HL-60/S4 treated with phorbol 12-myristate 13-acetate at 8.2 ng/mL for 4 days and 3 days (cell line): ENCODE data around the gene RPL21.

ENCODE experiments used
- in situ Hi-C: fragments of 300-500 bp; cut with MboI; formaldehyde crosslinking; loops from 2 replicates; pipeline ENCODE4 v1.15.0; 2022; ENCODE audit warnings: low sequenced_read_pairs

RPL21 gene

GRCh38 chr13:27257648-27258253 is 6.4 kb downstream of the RPL21 start:
- in situ Hi-C loops = no loop called here

- in situ Hi-C loops = no loop called here
Observed at GRCh38 chr13:27258637-27259386, 7.5 kb downstream of the RPL21 start.

- in situ Hi-C loops = no loop called here
Observed at GRCh38 chr13:27259831-27260230, 8.5 kb downstream of the RPL21 start.

- in situ Hi-C loops = no loop called here
Observed at GRCh38 chr13:27261396-27261795, 10.0 kb downstream of the RPL21 start.

GRCh38 chr13:27263438-27263837 is 12.1 kb downstream of the RPL21 start:
- in situ Hi-C loops = no loop called here

DNA sequence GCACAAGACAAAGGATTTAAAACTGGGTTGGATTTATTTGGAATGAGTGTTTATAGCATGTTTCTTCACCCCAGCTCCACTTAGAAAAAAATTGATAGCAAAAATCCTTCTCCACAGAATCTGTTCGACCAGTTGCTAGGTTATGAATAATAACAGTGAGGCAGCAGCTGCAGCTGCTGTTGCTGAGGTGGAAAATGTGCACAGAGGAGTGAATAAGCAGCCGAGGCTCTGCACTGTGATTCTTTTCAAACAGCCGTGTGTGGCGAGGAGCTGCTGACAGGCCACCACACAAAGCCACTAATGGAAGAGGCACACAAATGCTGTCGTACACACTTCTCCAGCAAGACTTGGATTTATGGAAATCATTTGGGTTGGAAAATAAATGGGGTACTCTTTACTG is 12.8 kb downstream of the RPL21 start:
- in situ Hi-C loops = no loop called here

- in situ Hi-C loops = no loop called here
Observed at GRCh38 chr13:27264648-27265047, 13.3 kb downstream of the RPL21 start.

GRCh38 chr13:27266917-27267316 is 15.6 kb downstream of the RPL21 start:
- in situ Hi-C loops = no loop called here

GRCh38 chr13:27267596-27267995 is 16.2 kb downstream of the RPL21 start:
- in situ Hi-C loops = no loop called here

DNA sequence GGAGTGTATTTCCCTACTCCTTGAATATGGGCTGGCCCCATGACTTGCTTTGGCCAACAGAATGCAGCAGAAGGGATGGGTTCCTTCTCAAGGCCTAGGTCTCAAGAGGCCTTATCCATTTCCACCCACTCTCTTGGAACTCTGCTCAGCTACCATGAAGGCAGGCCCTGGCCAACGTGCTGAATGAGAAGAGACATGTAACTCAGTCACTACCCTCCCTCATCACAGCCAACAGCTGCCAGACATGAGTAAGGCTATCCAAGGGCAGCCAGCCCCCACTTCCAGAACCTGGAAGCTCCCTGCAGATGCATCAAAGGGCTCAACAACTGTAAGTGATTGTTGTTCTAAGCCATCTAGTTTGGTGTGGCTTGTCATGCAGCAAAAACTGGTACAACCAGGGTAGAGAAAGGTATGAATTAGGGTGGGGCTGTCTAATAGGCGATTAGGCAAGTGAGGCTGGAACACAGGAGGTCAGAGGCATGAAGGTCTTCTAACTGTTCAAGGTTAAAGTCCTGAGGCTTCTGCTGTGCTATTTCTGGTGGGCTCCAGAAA is 17.8 kb downstream of the RPL21 start:
- in situ Hi-C loops = no loop called here

- in situ Hi-C loops = no loop called here
Observed at GRCh38 chr13:27270594-27271520, 19.5 kb downstream of the RPL21 start, which contains the start of gene RASL11A. RASL11A (plus strand) TSS chr13:27270830; CDS start chr13:27270945, 115 bp downstream.

GRCh38 chr13:27271570-27272096 is 20.3 kb downstream of the RPL21 start:
- in situ Hi-C loops = no loop called here

GRCh38 chr13:27273658-27274425 is 22.5 kb downstream of the RPL21 start:
- in situ Hi-C loops = no loop called here

- in situ Hi-C loops = no loop called here
Observed at GRCh38 chr13:27274631-27275030, 23.3 kb downstream of the RPL21 start.

- in situ Hi-C loops = no loop called here
Observed at GRCh38 chr13:27276188-27276587, 24.8 kb downstream of the RPL21 start.

- in situ Hi-C loops = no loop called here
Observed at GRCh38 chr13:27279506-27279905, 28.1 kb downstream of the RPL21 start.

- in situ Hi-C loops = no loop called here
Observed at GRCh38 chr13:27280009-27280656, 28.8 kb downstream of the RPL21 start.

- in situ Hi-C loops = no loop called here
Observed at GRCh38 chr13:27280841-27281240, 29.5 kb downstream of the RPL21 start.

DNA sequence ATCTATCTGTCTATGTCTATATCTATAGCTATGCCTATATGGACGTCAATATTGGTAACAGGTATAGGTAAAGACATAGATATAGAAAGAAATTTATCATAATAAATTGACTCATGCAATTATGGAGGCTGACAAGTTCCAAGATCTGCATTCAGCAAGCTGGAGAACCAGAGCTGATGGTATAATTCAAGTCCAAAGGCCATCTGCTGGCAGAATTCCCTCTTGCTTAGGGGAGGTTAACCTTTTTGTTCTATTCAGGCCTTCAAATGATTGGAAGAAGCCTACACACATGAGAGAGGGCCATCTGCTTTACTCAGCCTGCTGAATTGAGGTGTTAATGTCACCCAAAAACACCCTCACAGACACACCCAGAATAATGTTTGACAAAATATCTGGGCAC is 30.1 kb downstream of the RPL21 start:
- in situ Hi-C loops = no loop called here
